ENCODE measurements around the gene NLRP1. TPM values are rescaled to one million over a fixed set of nuclear protein-coding genes. Genes with fewer than 3 reads are reported as not detected.

NLRP1 gene
- polyA plus RNA-seq, 1 experiment = 73.2 TPM

DNA sequence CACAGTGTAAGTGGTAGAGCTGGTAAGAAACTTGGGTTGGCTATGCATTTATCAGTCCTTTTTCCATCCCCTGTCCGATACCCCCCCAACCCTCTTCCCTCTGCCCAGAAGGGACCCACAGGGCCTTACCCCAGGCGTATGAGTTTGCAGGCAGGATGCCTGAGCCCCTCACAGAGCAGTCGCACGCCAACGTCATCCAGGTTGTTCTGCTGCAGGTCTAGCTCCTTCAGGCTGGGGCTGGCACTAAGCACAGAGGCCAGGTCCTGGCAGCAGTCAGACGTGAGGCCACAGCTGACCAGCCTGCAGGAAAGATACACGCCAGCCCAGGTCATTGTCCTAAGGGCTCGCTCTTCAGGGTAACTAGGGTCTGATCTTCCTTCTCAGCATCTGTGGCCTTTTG, 45.0 kb downstream of the NLRP1 start:
- CTCF ChIA-PET = no interaction called here

DNA sequence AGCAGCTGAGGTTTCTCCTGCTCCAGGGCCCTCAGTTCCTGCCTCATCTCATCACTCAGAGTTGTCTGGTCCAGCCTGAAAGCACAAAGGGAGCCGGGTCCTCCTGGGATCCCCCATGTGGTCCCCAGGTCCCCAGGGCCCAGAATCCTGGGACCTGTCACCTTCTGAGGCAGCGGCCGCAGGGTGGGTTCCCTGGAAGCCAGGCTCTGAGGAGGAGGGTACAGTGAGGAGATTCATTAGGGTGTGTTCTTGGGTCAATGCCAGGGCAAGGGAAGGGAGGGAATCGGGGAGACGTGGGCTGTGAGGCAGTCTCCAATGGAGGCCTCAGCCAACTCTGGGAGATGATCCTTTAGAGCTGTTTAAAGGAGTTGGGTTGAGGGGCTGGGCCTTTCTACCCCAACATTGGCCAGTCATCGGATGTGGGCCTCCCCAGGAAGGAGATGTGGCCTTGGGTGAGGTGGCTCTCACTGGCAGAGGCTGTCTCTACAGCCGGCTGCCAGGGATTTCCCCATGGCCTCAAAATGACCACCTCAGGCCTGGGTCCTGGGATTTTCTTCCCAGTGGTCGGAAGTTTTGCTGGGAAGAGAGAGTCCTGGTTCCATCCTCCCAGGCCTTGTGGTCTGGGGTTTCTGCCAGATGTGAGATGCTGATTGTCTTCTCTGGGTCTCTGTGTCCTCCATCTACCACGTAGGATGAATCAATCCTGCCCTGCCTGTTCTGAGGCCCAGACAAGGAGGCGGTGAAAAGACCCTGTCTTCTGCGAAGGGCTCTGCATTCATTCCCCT, 47.3 kb downstream of the NLRP1 start:
- H3K9me3 ChIP-seq (ENCODE audit: control insufficient read depth, insufficient read depth, low read length) = no peaks in the 10 kb centered on the region; the same call in 1 of the 2 replicates
- ChIA-PET POLR2A (no interaction called here), CTCF (no interaction called here)
- no peak overlapping the region for H3K4me3 ChIP-seq (ENCODE audit: low read depth, low read length)
- TF ChIP-seq, protein P1, sequence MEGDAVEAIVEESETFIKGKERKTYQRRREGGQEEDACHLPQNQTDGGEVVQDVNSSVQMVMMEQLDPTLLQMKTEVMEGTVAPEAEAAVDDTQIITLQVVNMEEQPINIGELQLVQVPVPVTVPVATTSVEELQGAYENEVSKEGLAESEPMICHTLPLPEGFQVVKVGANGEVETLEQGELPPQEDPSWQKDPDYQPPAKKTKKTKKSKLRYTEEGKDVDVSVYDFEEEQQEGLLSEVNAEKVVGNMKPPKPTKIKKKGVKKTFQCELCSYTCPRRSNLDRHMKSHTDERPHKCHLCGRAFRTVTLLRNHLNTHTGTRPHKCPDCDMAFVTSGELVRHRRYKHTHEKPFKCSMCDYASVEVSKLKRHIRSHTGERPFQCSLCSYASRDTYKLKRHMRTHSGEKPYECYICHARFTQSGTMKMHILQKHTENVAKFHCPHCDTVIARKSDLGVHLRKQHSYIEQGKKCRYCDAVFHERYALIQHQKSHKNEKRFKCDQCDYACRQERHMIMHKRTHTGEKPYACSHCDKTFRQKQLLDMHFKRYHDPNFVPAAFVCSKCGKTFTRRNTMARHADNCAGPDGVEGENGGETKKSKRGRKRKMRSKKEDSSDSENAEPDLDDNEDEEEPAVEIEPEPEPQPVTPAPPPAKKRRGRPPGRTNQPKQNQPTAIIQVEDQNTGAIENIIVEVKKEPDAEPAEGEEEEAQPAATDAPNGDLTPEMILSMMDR (IDR thresholded peaks at IDR 0.05; ENCODE audit: low read depth, low read length) = no peak
- H3K27ac ChIP-seq (ENCODE audit: low read depth, low read length) = no peak overlapping the region
- no peaks in the 10 kb centered on the region for H3K27me3 ChIP-seq (ENCODE audit: control insufficient read depth, insufficient read depth, low read length)
- no peak for DNase-seq (ENCODE audit: low read depth, low spot score)

More for the DNA sequence above, 45.0 kb downstream of the NLRP1 start:
- Histone ChIP-seq H3K27ac (ENCODE audit: low read depth, low read length) (no peak overlapping the region), H3K4me3 (ENCODE audit: low read depth, low read length) (no peak overlapping the region), H3K9me3 (ENCODE audit: control insufficient read depth, insufficient read depth, low read length) (no peaks in the 10 kb centered on the region), H3K27me3 (ENCODE audit: control insufficient read depth, insufficient read depth, low read length) (no peaks in the 10 kb centered on the region)
- POLR2A ChIA-PET = no interaction called here
- TF ChIP-seq, protein P1 (IDR thresholded peaks at IDR 0.05; ENCODE audit: low read depth, low read length) = no peak
- no peak for DNase-seq (ENCODE audit: low read depth, low spot score)

DNA sequence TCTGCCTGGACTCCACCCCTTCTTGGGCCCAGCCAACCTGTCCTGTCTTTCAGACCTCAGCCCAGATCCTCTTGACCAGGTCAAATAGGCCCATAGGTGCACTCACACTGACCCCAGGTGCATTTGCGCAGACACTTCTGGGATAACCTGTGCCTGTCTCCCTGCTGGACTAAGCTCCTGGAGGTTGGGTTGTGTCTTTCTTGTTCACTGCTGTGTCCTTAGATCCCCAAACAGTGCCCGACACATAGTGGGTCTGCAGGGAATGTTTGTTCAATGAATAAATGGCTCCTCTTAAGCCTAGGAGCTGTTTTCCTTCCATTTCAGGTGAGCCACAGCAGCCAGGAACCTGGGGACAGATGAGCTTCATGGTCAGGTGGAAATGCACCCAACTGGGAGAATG, 48.9 kb downstream of the NLRP1 start:
- TF ChIP-seq, protein P1 (IDR thresholded peaks at IDR 0.05; ENCODE audit: low read depth, low read length) = no peak
- no peak for DNase-seq (ENCODE audit: low read depth, low spot score)
- CTCF ChIA-PET = no interaction called here

DNA sequence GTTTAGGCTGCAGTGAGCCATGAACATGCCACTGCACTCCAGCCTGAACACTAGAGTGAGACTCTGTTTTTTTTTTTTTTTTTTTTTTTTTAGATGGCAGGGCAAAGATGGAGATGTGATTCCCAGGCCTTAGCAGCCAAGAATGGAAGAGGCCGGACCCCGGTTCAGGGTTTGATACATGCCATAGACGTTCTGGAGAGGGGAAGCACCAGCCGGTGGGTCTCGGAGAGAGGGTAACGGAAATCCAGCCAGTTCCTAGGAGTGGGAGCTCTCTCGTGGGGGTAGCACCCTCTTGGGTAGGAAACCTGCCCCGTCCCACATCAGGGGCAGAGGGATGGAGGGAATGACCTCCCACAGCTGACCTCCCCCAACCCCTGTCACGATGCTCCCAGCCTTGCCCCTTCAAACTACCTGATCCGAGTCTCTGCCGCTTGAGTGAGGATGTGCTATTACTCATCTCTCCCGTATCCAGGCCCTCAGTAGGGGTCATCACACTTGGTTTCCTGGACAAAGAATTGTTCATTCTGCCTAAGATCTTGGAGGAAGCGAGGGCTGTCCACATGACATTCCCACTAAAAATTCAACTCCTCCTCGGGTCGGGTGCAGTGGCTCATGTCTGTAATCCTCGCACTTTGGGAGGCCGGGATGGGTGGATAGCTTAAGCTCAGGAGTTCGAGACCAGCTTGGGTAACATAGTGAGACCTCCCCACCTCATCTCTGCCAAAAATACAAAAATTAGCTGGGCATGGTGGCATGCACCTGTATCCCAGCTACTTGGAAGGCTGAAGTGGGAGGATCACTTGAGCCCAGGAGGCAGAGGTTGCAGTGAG, 50.6 kb downstream of the NLRP1 start:
- CTCF ChIA-PET = no interaction called here
- TF ChIP-seq, protein P1 (IDR thresholded peaks at IDR 0.05; ENCODE audit: low read depth, low read length) = no peak
- H3K27me3 ChIP-seq (ENCODE audit: control insufficient read depth, insufficient read depth, low read length) = no peaks in the 10 kb centered on the region
- no peak overlapping the region for H3K27ac ChIP-seq (ENCODE audit: low read depth, low read length)
- no peak for DNase-seq (ENCODE audit: low read depth, low spot score)
- no peak overlapping the region for H3K4me3 ChIP-seq (ENCODE audit: low read depth, low read length)
- POLR2A ChIA-PET = no interaction called here
- no peaks in the 10 kb centered on the region; the same call in 1 of the 2 replicates for H3K9me3 ChIP-seq (ENCODE audit: control insufficient read depth, insufficient read depth, low read length)

More for the DNA sequence above, 48.9 kb downstream of the NLRP1 start:
- POLR2A ChIA-PET = no interaction called here
- Histone ChIP-seq H3K4me3 (ENCODE audit: low read depth, low read length) (no peak overlapping the region), H3K27me3 (ENCODE audit: control insufficient read depth, insufficient read depth, low read length) (no peaks in the 10 kb centered on the region), H3K27ac (ENCODE audit: low read depth, low read length) (no peak overlapping the region), H3K9me3 (ENCODE audit: control insufficient read depth, insufficient read depth, low read length) (no peaks in the 10 kb centered on the region; the same call in 1 of the 2 replicates)

DNA sequence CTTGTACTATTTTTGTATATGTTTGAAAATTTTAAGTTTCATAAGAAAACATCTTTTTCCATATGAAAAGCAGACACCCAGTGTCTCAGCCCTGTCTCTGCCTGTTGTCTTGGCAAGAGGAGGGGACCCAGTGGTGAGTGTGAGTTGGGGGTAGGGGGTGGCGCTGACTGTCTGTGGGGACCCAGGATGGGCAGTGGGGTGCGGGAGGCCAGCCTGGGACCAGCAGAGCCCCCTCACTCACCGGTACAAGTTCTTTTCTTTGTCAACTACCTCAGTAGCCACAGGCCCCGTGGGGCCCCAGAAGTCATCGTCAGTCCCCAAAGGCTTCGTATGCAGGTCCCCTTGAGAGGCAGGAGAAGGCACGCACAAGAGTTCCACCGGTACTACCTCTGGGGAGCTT, 51.7 kb downstream of the NLRP1 start:
- ChIA-PET POLR2A (no interaction called here), CTCF (no interaction called here)
- H3K27ac ChIP-seq (ENCODE audit: low read depth, low read length) = no peak overlapping the region
- H3K4me3 ChIP-seq (ENCODE audit: low read depth, low read length) = no peak overlapping the region
- TF ChIP-seq, protein P1 (IDR thresholded peaks at IDR 0.05; ENCODE audit: low read depth, low read length) = no peak
- no peaks in the 10 kb centered on the region for H3K27me3 ChIP-seq (ENCODE audit: control insufficient read depth, insufficient read depth, low read length)
- no peak for DNase-seq (ENCODE audit: low read depth, low spot score)
- no peaks in the 10 kb centered on the region; the same call in 1 of the 2 replicates for H3K9me3 ChIP-seq (ENCODE audit: control insufficient read depth, insufficient read depth, low read length)

Data from AG04450 (cell line).